Choroid plexus epithelial cell (primary cell): ENCODE measurements around the gene A1BG.

Experiments
- DNase-seq: peaks from one replicate; pipeline ENCODE4 v3.0.0-alpha.2; 2010; ENCODE audit warnings: low read depth
- H3K4me3 ChIP-seq: 2 replicates; pipeline ENCODE4 v1.5.1; 2011; ENCODE audit warnings: low read depth, mild to moderate bottlenecking, control low read depth, low read length, moderate library complexity
- CTCF ChIP-seq: conservative IDR thresholded peaks from 2 replicates; pipeline ENCODE4 v1.5.1; 2011; ENCODE audit warnings: low read depth, mild to moderate bottlenecking, control low read depth, inconsistent platforms, low read length, moderate library complexity

Gene A1BG

GRCh38 chr19:58305065-58305931 lies 48.0 kb downstream of the A1BG start, which contains the start of gene ERVK3-1:
Gene ERVK3-1, plus strand, starts transcription at chr19:58305377. Its CDS starts 6,792 bp downstream, at chr19:58312169.
- DNase-seq = peak; percentile 99
- no peak for TF ChIP-seq CTCF
- peak within 1 kb of the TSS; percentile 96 for H3K4me3 ChIP-seq

- TF ChIP-seq CTCF = no peak
- H3K4me3 ChIP-seq = peak overlapping the region; percentile 96
- DNase-seq = no peak
These were observed 48.6 kb downstream of the A1BG start for GRCh38 chr19:58304748-58305064.

- DNase-seq = no peak
- H3K4me3 ChIP-seq = no peak overlapping the region
- TF ChIP-seq CTCF = no peak
These were observed 49.0 kb downstream of the A1BG start for GRCh38 chr19:58304255-58304654.

GRCh38 chr19:58300620-58301019 lies 52.7 kb downstream of the A1BG start:
- DNase-seq = no peak
- TF ChIP-seq CTCF = no peak
- no peak overlapping the region for H3K4me3 ChIP-seq

- TF ChIP-seq CTCF = no peak
- no peak for DNase-seq
- no peak overlapping the region for H3K4me3 ChIP-seq
These were observed 57.2 kb downstream of the A1BG start for GRCh38 chr19:58296104-58296503.
